ENCODE results near the gene PGLYRP3. TPM values are rescaled to one million over a fixed set of nuclear protein-coding genes. Genes with fewer than 3 reads are reported as not detected.

The PGLYRP3 gene
- total and polyA plus RNA-seq, 9 of the 15 experiments (the other 6 are each of a cell fraction or from before 2014, with no cell fraction given) = not detected

DNA sequence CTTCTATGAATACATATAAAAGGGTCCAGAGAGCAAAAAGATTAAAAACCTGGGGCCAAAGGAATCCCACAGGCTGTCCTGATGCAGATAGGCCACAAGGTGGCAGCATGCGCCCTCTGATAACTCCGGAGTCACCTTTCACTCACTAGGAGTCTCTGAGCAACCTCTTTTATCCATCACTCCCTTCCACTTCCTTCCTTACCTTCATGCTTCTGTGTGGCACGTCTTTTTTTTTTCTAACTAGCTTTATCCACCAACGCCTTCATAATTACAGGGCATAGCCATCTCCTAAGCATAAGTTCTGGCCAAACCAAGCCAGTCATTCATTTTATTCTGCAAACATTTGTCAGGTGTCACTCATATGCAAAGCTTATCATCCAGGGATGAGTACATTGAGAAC, 39.8 kb upstream of the PGLYRP3 start (continued):
- TF ChIP-seq, protein P1, sequence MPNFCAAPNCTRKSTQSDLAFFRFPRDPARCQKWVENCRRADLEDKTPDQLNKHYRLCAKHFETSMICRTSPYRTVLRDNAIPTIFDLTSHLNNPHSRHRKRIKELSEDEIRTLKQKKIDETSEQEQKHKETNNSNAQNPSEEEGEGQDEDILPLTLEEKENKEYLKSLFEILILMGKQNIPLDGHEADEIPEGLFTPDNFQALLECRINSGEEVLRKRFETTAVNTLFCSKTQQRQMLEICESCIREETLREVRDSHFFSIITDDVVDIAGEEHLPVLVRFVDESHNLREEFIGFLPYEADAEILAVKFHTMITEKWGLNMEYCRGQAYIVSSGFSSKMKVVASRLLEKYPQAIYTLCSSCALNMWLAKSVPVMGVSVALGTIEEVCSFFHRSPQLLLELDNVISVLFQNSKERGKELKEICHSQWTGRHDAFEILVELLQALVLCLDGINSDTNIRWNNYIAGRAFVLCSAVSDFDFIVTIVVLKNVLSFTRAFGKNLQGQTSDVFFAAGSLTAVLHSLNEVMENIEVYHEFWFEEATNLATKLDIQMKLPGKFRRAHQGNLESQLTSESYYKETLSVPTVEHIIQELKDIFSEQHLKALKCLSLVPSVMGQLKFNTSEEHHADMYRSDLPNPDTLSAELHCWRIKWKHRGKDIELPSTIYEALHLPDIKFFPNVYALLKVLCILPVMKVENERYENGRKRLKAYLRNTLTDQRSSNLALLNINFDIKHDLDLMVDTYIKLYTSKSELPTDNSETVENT (CRISPR knock-in tag; IDR thresholded peaks at IDR 0.05) = no peak
- TF ChIP-seq, protein P2, sequence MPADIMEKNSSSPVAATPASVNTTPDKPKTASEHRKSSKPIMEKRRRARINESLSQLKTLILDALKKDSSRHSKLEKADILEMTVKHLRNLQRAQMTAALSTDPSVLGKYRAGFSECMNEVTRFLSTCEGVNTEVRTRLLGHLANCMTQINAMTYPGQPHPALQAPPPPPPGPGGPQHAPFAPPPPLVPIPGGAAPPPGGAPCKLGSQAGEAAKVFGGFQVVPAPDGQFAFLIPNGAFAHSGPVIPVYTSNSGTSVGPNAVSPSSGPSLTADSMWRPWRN (IDR thresholded peaks at IDR 0.05; ENCODE audit: low read depth) = no peak
- TF ChIP-seq RBM34 (IDR thresholded peaks at IDR 0.05; ENCODE audit: borderline replicate concordance, insufficient read depth, low read length) (no peak), PCBP1 (IDR thresholded peaks at IDR 0.05; ENCODE audit: low read depth, low read length, poor library complexity, severe bottlenecking) (no peak), ELF2 (CRISPR knock-in tag; IDR thresholded peaks at IDR 0.05) (no peak), ZNF146 (CRISPR knock-in tag; IDR thresholded peaks at IDR 0.05; ENCODE audit: unreplicated experiment) (no peak), MEF2D (tag; conservative IDR thresholded peaks at IDR 0.05; ENCODE audit: low read depth) (no peak), HIVEP1 (CRISPR knock-in tag; IDR thresholded peaks at IDR 0.05) (no peak), ILF3 (IDR thresholded peaks at IDR 0.05; ENCODE audit: borderline replicate concordance) (no peak), CEBPG (CRISPR knock-in tag; IDR thresholded peaks at IDR 0.05) (no peak), CEBPG (tag; conservative IDR thresholded peaks at IDR 0.05 in 1 of 2, IDR thresholded peaks at IDR 0.05 in 1 of 2) (no peak), CCNT2 (IDR thresholded peaks at IDR 0.05; ENCODE audit: borderline replicate concordance, extremely low read depth, insufficient read length, low read depth, low read length) (no peak), ZNF766 (CRISPR knock-in tag; conservative IDR thresholded peaks at IDR 0.05) (peak; percentile 83; the same call in 1 of the 2 replicates), HSF4 (CRISPR knock-in tag; IDR thresholded peaks at IDR 0.05; ENCODE audit: borderline replicate concordance) (no peak)
- TF ChIP-seq, protein P3, sequence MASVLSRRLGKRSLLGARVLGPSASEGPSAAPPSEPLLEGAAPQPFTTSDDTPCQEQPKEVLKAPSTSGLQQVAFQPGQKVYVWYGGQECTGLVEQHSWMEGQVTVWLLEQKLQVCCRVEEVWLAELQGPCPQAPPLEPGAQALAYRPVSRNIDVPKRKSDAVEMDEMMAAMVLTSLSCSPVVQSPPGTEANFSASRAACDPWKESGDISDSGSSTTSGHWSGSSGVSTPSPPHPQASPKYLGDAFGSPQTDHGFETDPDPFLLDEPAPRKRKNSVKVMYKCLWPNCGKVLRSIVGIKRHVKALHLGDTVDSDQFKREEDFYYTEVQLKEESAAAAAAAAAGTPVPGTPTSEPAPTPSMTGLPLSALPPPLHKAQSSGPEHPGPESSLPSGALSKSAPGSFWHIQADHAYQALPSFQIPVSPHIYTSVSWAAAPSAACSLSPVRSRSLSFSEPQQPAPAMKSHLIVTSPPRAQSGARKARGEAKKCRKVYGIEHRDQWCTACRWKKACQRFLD (CRISPR knock-in tag; IDR thresholded peaks at IDR 0.05) = no peak
- TF ChIP-seq, protein P4, sequence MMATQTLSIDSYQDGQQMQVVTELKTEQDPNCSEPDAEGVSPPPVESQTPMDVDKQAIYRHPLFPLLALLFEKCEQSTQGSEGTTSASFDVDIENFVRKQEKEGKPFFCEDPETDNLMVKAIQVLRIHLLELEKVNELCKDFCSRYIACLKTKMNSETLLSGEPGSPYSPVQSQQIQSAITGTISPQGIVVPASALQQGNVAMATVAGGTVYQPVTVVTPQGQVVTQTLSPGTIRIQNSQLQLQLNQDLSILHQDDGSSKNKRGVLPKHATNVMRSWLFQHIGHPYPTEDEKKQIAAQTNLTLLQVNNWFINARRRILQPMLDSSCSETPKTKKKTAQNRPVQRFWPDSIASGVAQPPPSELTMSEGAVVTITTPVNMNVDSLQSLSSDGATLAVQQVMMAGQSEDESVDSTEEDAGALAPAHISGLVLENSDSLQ (IDR thresholded peaks at IDR 0.05) = peak; percentile 69
- TF ChIP-seq, protein P5, sequence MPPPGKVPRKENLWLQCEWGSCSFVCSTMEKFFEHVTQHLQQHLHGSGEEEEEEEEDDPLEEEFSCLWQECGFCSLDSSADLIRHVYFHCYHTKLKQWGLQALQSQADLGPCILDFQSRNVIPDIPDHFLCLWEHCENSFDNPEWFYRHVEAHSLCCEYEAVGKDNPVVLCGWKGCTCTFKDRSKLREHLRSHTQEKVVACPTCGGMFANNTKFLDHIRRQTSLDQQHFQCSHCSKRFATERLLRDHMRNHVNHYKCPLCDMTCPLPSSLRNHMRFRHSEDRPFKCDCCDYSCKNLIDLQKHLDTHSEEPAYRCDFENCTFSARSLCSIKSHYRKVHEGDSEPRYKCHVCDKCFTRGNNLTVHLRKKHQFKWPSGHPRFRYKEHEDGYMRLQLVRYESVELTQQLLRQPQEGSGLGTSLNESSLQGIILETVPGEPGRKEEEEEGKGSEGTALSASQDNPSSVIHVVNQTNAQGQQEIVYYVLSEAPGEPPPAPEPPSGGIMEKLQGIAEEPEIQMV (tag; conservative IDR thresholded peaks at IDR 0.05; ENCODE audit: low read depth) = no peak
- TF ChIP-seq, protein P6, sequence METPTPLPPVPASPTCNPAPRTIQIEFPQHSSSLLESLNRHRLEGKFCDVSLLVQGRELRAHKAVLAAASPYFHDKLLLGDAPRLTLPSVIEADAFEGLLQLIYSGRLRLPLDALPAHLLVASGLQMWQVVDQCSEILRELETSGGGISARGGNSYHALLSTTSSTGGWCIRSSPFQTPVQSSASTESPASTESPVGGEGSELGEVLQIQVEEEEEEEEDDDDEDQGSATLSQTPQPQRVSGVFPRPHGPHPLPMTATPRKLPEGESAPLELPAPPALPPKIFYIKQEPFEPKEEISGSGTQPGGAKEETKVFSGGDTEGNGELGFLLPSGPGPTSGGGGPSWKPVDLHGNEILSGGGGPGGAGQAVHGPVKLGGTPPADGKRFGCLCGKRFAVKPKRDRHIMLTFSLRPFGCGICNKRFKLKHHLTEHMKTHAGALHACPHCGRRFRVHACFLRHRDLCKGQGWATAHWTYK (CRISPR knock-in tag; IDR thresholded peaks at IDR 0.05) = no peak

Data from K562 (cell line).